Right ventricle myocardium superior (tissue), 1 donor: Measurements from ENCODE around the gene AK8. TPM values are rescaled to one million over a fixed set of nuclear protein-coding genes. Genes with fewer than 3 reads are reported as not detected.

Experiments used
- ATAC-seq: fragments of 200-7000 bp; cut with Tn5 transposase; one replicate; pipeline ENCODE4 v1.9.1; 2020; ENCODE audit warnings: mild to moderate bottlenecking; ENCODE audit not compliant: poor library complexity
- DNase-seq: peaks from one replicate; pipeline ENCODE4 v3.0.0-alpha.2; 2020
- intact Hi-C: fragments of 100-400 bp; cut with DNase I; formaldehyde crosslinking; loops from one replicate; pipeline ENCODE4 v1.11.2; 2022
- total RNA-seq: library from RNA; stranded (reverse); fragmentation: NEBNext Ultra II Directional; extraction: Animal tissue kit (Norgen Biotek cat#: 25700); gene quantifications from one replicate; pipeline ENCODE4 v1.2.1, GENCODE V29; 2021
- donor health status: DM: no; HTN: yes; CAD: no; lungs with severe emphysema.

AK8 gene
- total RNA-seq, 1 donor from 2014 or later = 0.22 TPM

- DNase-seq (no peak), ATAC-seq (no peak)
- intact Hi-C loops = no loop called here
These were observed 116.5 kb downstream of the AK8 start for GRCh38 chr9:132761602-132762001.

DNA sequence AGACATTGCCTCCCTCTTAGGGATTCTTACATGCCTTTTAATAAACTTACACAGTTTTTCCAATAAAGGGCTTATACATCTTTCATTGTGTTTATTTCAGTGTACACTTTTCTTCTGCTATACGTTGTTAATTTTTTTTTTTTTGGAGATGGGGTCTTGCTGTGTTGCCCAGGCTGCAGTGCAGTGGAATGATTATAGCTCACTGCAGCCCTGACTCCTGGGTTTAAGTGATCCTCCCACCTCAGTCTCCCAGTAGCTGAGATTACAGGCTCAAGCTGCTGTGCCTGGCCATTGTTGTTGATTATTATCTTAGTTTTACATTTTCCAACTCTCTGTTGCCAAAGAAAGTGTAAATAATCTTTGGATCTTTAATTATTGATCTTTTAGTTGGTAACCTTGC, 118.0 kb downstream of the AK8 start:
- no peak for ATAC-seq

DNA sequence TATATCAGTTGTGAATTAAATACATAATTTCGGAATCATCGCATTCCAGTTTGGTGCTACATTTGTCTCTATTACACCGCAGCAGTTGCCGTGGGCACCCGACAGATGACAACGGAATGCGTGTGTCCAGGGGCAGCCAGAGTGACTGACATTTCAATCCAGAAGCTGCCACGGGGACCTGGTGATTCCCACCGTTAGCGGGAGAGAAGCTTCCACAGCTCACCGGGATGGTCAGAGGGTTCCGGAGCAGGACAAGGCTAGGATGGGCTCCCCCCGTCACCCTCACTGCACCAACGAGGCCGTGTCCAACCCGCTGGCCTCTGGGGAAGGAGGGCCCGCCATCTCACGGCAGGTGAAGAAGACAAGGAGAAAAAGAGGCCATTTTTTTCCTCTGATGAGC, 121.1 kb downstream of the AK8 start:
- DNase-seq (no peak), ATAC-seq (no peak)
- intact Hi-C loops = no loop called here

More for the DNA sequence above, 118.0 kb downstream of the AK8 start:
- DNase-seq = no peak
- intact Hi-C loops = no loop called here

GRCh38 chr9:132756214-132756845, 121.8 kb downstream of the AK8 start:
- no peak for DNase-seq
- ATAC-seq = peak; percentile 72
- intact Hi-C loops = no loop called here

DNA sequence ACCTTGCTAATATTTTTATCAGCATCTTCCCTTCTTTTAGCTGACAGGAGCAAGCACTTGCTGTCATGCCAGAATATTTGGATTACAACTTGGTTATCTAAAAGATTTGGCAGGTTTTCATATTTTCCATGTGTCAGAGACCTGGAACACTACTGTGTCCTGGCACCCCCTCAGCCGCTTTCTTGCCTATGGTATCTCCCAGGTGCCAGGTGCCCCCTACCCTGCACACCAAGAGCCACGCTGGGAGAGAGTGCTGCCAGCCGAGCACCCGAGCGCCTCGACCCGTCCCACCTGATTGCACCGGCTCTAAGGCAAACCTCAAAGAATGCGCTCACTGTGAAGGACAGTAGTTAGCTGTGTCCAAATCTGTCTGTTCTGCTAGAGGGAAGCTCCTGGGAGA, 123.0 kb downstream of the AK8 start:
- intact Hi-C loops = no loop called here
- DNase-seq (no peak), ATAC-seq (no peak)

DNA sequence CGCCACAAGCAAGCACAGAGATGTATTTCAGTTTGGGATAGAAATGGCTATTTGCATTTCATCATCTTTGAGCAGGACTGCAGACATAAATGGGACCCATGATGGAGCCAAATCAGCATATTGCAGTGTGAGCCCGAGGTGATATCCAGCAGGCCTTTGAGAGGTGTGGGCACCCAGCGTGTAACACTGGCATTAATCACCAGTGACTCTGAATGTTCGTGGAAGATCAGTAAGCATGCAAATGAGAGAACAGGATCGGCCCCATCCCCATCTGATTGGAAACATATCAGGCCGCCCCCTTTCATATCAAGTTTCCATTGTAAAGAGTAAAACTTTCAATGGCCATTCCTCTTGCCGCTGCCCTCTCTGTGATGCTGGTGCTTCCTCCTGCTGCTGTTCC, 123.8 kb downstream of the AK8 start:
- DNase-seq = no peak
- intact Hi-C loops = no loop called here
- no peak for ATAC-seq

GRCh38 chr9:132753593-132753880, 124.5 kb downstream of the AK8 start:
- ATAC-seq = no peak
- intact Hi-C loops = no loop called here
- DNase-seq = no peak

GRCh38 chr9:132752877-132753592, 125.0 kb downstream of the AK8 start:
- intact Hi-C loops = no loop called here

GRCh38 chr9:132750668-132751067, 127.4 kb downstream of the AK8 start:
- DNase-seq (no peak), ATAC-seq (no peak)
- intact Hi-C loops = no loop called here

More at GRCh38 chr9:132752877-132753592, 125.0 kb downstream of the AK8 start:
- DNase-seq (no peak), ATAC-seq (no peak)

- intact Hi-C loops = no loop called here
- no peak for ATAC-seq
- no peak for DNase-seq
These were observed 128.8 kb downstream of the AK8 start for GRCh38 chr9:132749306-132749705.

GRCh38 chr9:132748450-132748849, 129.6 kb downstream of the AK8 start:
- ATAC-seq (no peak), DNase-seq (no peak)
- intact Hi-C loops = no loop called here

DNA sequence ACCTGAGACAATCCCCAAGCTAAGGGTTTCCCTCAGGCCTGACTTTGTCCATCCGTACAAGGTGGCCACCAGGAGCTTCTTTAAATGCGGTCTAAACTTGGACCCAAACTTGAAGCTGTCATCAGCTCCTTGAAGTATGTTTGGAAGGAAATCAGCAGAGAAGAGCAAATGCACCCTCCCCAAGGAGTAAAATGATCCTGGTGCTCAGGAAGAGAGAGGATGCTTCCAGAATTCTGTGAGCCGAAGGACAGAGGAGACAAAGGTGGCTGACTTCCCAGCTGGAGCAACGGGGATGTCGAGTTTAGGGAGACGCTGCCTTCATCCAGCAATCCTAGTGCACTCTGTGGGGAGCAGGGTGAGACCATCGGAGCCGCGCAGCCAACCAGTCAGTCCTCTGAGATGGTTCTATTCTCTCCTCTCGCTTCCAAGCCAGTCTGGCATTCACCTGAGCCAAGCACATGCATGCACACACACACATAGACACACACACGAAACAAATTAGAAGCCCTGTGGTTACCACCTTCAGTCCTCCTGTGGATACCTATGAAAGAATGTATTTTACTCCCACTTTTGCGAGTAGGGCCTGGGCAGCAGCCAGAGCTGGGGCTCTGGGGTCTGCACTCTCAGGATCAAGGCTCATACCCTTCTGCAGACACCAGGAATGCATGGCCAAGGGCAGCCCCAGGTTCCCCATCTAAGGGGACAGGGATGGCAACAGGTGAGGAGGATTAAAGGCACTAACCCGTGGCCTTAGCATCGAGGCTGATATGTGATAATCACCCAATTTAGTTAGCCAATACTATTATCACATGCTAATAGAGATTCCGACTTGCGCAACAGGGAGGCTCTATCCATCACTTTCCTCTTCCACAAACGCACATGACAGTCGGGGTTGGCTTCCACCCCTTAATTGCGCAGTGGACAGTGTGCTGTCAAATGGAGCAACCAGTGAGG, 132.1 kb downstream of the AK8 start:
- ATAC-seq = no peak
- intact Hi-C loops = no loop called here
- DNase-seq = no peak

DNA sequence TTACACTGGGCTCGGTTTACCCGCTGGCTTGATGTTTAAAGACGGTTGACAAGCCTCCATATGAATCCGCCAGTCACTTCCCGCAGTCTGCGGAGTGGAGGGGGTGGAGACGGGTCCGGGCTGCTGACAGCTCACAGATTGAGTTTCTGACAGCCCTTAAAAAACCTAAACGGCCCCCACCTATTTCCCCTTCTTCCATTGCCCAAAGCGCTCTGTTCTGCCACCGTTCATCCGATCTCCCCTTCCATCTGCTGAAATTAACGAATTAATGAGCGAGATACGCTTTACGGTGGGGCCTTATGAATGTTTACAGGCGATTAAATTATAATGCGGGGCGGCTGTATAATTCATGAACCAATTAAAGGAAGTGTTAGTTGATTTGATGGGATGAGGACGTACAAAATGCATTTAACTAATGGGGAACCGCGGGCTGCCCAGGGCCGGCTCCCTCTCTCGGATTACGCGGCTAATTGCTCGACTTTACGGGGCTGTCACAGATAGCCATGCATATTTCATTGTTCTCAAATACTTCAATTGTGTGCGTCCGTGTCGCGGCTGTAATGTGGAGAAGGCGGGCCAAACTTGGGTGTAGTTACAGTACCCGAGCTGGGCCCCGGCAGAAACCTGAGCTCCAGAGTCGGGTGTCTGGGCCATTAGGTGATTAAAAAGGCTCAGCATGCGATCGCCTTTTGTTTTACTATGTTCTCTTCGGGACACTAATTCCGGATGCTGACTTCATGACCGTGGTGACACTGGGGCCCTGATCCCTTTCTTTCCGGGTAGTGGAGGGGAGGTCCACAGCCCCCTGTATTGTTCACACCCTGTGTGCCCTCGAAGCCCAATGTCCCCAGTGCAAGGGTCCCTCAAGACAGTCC, 133.0 kb downstream of the AK8 start:
- intact Hi-C loops = no loop called here
- DNase-seq = no peak
- peak; percentile 60 for ATAC-seq

DNA sequence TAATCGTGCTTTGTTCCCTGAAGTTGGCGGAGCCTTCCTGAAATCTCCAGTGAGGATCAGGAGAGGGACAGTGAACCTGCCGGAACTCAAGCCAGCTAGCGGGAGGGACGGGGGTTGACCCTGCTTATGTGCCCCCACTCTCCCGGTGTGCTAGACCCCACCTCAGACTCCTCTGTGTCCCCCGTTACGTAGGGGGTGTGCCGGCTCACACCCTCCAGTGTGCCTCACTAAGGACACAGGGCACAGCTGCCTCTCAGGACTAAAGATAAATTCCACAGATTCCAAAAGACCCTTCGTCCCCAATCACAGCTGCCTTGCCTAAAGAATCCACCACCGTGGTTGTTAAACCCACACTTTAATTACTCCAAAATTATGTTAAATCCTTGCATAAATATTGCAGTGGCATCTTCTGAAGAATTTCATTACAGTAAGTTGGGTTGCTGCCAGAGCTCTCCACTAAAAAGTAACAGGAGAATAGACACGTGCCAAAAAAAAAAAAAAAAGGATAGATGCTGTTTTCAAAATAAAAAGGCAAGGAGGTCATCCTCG, 134.1 kb downstream of the AK8 start:
- intact Hi-C loops = no loop called here
- DNase-seq (no peak), ATAC-seq (no peak)

GRCh38 chr9:132742821-132743311, 135.2 kb downstream of the AK8 start:
- ATAC-seq (no peak), DNase-seq (no peak)
- intact Hi-C loops = no loop called here

DNA sequence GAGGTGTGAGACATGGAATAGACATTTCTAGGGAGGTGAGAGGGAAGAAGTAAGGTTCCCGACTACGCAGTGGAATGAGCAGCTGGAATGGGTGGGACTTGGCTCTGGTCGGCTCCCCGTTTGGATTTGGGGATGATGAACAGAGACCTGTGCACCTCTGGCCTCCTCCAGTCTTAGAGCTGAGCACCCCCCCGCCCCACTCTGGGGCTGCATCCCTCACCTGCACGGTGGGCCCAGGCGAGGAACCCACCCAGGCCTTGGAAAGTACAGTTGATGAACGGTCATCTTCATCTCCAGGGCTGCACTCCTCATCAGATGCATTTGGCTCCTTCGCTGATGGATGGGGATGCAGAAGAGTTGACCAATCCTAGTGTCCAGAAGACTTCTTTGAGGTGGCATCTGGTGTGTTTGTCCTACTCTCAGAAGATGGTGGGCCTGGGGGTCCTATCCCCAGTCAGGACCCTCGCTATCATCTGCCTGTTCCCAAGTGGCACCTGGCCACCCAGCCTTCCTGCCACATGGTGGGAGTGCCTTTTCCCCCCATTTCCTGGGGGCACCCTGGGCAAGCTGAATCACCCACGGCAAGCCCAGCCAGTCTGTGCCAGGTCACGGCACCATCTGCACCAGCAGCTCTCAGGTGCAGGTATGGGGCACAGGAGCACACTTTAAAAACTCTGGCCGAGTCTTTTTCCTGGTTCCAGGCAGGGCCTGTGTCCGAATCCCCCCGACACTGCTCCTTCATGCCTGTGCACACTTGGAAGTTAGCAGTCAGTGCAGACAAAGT, 137.4 kb downstream of the AK8 start:
- ATAC-seq (no peak), DNase-seq (no peak)

DNA sequence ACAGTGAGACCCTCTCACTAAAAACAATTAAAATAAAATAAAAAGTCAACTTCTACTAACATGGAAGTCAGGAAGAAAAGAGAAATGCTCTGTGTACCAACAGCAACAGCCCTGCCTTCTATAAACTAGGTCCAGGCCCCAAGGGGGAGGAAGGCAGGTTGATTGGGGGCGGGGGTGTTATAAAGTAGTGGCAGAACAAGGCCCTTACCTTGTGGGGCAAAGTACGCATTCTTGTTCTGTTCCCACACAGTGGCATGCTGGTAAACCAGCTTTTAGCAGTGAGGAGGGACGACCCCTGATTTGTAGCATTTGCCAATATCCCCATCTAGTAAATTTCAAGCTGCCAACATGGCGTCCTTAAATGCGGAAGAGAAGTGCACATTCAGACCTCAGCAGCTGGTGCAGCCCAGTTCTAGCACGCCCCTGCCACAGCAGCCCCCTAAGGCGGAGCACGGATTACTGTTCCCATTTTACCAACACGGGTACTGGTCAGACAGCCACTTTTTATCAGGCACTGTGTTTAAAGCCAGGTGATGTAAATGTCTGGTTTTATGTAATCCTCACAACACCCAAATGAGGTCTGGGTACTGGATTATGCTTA, 138.3 kb downstream of the AK8 start:
- DNase-seq = no peak
- ATAC-seq = no peak
- intact Hi-C loops = no loop called here

More for the DNA sequence above, 137.4 kb downstream of the AK8 start:
- intact Hi-C loops = no loop called here
